ENCODE data around the gene ING2.

Gene ING2

DNA sequence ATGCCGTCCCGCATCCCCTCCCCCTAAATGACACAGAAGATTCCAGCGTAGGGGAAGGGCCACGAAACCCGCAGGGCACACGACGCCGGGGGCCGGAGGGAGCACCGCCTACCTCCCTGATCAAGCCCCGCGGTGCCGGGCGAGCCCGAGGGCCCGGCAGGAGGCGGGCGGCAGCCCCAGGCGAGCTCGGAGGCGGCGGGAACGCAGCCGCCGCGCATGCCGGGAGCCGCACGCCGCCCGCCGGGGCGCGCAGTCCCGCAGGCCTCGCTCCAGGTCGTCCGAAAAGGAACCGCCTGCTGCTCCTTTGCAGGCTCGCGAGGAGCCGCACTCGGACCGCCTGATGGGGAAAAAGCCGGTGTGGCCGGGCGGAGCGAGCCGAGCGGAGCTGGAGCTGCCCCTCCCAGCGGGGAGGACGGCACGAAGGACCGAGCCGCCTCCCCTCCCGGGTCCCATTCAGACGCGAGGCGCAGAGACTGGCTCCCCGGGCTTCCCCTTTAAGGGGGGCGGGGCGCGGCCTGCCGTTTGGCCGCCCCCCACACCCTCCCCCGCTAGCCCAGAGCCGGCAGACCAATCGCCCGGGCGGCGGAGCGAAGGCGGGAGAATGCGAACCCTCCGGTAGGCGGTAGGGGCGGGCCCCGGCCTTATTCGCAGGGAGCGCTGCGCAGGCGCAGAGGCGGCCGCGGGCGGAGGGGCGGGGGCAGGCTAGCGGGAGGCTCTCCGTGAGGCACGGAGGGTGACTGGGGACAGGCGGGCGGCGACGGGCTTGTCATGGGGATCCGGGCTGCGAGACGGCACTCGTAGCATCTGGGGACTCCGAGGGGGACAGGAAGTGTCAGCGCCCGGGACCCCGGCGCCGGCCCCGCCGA is 561 bp upstream of the ING2 start:
- FAIRE-seq: peak; percentile 87
- TF ChIP-seq TAF1 (IDR thresholded peaks at IDR 0.05; ENCODE audit: borderline replicate concordance, low read depth, low read length): peak; percentile 35; the same call in 1 of the 2 replicates
- peak; percentile 88 for TF ChIP-seq POLR2A (IDR thresholded peaks at IDR 0.05; ENCODE audit: low read depth, low read length)
- peak; percentile 56; the same call in 1 of the 2 replicates for TF ChIP-seq POLR2AphosphoS5 (IDR thresholded peaks at IDR 0.05; ENCODE audit: low read depth, low read length)
- peak; percentile 81 for DNase-seq (ENCODE audit: insufficient read length)

DNA sequence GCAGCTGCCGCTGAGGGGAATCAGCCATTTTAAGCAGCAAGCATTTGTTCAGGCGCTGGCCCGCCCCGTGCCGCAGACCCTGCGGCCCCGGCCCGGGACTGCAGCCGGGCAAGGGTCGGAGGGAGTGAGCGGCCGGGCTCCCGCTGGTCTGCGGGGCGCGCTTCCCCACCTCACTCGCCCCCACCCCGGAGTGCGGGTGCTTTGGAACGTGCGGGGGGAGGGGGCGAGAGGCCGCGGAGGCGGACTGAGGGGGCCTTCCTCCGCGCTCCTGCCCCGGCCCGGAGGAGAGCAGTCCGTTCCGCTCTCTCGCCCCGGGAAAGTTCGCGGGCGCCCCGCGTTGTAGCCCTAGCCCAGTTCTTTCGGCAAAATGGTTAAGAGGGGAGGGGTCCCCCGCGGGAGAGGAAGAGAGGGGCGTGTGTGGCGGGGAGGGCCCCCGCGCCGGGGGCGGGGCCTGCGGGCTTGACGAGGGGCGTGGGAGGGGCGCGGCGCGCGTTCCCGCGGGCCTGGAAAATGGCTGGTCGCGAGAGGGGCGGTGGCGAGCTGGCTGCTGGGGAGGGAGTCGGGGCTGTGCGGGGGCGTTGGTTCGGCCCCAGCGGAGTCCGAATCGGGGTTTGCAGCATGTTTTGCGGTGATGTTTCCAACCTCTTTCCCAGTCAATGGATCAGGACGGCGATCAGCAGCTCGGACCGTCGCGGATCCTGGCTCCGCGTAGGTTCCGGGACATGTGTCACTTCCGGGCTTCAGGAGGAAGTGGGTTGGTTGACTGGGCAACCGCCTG is 942 bp downstream of the ING2 start:
- DNase-seq (ENCODE audit: insufficient read length) (peak; percentile 64), FAIRE-seq (peak; percentile 97)
- TF ChIP-seq POLR2AphosphoS5 (IDR thresholded peaks at IDR 0.05; ENCODE audit: low read depth, low read length) (peak; percentile 76), POLR2A (IDR thresholded peaks at IDR 0.05; ENCODE audit: low read depth, low read length) (peak; percentile 84), TAF1 (IDR thresholded peaks at IDR 0.05; ENCODE audit: borderline replicate concordance, low read depth, low read length) (peak; percentile 68; the same call in 1 of the 2 replicates)

GRCh38 chr4:183506389-183506735 is 1.5 kb downstream of the ING2 start:
- FAIRE-seq (no peak), DNase-seq (ENCODE audit: insufficient read length) (no peak)
- TF ChIP-seq POLR2A (IDR thresholded peaks at IDR 0.05; ENCODE audit: low read depth, low read length): no peak
- no peak for TF ChIP-seq TAF1 (IDR thresholded peaks at IDR 0.05; ENCODE audit: borderline replicate concordance, low read depth, low read length)
- no peak for TF ChIP-seq POLR2AphosphoS5 (IDR thresholded peaks at IDR 0.05; ENCODE audit: low read depth, low read length)

- FAIRE-seq (no peak), DNase-seq (ENCODE audit: insufficient read length) (no peak)
- TF ChIP-seq TAF1 (IDR thresholded peaks at IDR 0.05; ENCODE audit: borderline replicate concordance, low read depth, low read length) (no peak), POLR2AphosphoS5 (IDR thresholded peaks at IDR 0.05; ENCODE audit: low read depth, low read length) (no peak), POLR2A (IDR thresholded peaks at IDR 0.05; ENCODE audit: low read depth, low read length) (no peak)
Measured at GRCh38 chr4:183507925-183508696, 3.3 kb downstream of the ING2 start.

- TF ChIP-seq POLR2A (IDR thresholded peaks at IDR 0.05; ENCODE audit: low read depth, low read length): no peak
- FAIRE-seq (peak; percentile 5), DNase-seq (ENCODE audit: insufficient read length) (no peak)
Measured at GRCh38 chr4:183508697-183509335, 4.0 kb downstream of the ING2 start.

- DNase-seq (ENCODE audit: insufficient read length): no peak
- FAIRE-seq: no peak
- TF ChIP-seq POLR2AphosphoS5 (IDR thresholded peaks at IDR 0.05; ENCODE audit: low read depth, low read length) (no peak), POLR2A (IDR thresholded peaks at IDR 0.05; ENCODE audit: low read depth, low read length) (no peak)
Measured at GRCh38 chr4:183515411-183515810, 10.6 kb downstream of the ING2 start.

DNA sequence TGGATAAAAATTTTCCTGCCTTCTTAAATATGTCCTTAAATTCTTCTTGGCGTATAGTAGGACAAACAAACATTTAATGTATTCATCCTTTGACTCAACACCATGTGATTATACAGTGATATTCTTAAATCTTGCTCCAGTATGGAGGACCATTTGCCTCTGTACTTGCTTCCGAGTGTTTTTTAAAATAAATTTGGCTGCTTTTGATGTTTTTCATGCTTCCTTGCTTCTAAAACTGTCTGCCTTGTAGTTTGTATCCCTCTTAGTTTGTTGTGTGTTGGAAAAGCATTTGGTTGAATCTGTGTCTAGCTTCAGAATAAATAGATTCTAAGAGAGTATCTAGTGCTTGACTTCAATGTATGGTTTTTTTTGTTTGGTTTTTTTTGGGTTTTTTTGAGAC is 12.3 kb downstream of the ING2 start:
- FAIRE-seq (no peak), DNase-seq (ENCODE audit: insufficient read length) (no peak)
- TF ChIP-seq TAF1 (IDR thresholded peaks at IDR 0.05; ENCODE audit: borderline replicate concordance, low read depth, low read length) (no peak), POLR2AphosphoS5 (IDR thresholded peaks at IDR 0.05; ENCODE audit: low read depth, low read length) (no peak), POLR2A (IDR thresholded peaks at IDR 0.05; ENCODE audit: low read depth, low read length) (no peak)

- no peak for FAIRE-seq
- TF ChIP-seq TAF1 (IDR thresholded peaks at IDR 0.05; ENCODE audit: borderline replicate concordance, low read depth, low read length): no peak
- TF ChIP-seq POLR2AphosphoS5 (IDR thresholded peaks at IDR 0.05; ENCODE audit: low read depth, low read length): no peak
- DNase-seq (ENCODE audit: insufficient read length): no peak
Measured at GRCh38 chr4:183517781-183518180, 12.9 kb downstream of the ING2 start.

DNA sequence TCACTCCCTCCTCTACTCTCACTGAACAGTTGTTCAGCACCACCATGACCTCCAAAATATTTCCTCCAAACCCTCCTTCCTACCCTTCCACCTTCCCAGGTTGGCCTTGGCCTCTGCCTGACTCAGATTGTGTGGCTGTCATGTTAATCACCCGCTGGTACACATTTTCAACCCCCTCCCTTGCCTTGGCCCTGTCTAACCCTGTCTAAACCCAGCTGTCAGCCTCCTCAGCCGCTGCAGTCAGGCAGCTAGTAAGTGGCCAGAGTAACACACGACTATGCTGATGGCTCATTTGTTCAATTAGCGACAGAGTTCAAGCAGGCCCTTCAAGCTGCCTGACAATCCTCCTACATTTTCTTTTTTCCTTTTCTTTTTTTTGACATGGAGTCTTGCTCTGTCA is 18.0 kb downstream of the ING2 start:
- FAIRE-seq (no peak), DNase-seq (ENCODE audit: insufficient read length) (no peak)
- TF ChIP-seq TAF1 (IDR thresholded peaks at IDR 0.05; ENCODE audit: borderline replicate concordance, low read depth, low read length): no peak
- no peak for TF ChIP-seq POLR2AphosphoS5 (IDR thresholded peaks at IDR 0.05; ENCODE audit: low read depth, low read length)
- TF ChIP-seq POLR2A (IDR thresholded peaks at IDR 0.05; ENCODE audit: low read depth, low read length): no peak

GRCh38 chr4:183527326-183527725 is 22.5 kb downstream of the ING2 start:
- FAIRE-seq (no peak), DNase-seq (ENCODE audit: insufficient read length) (no peak)
- TF ChIP-seq TAF1 (IDR thresholded peaks at IDR 0.05; ENCODE audit: borderline replicate concordance, low read depth, low read length): no peak
- TF ChIP-seq POLR2A (IDR thresholded peaks at IDR 0.05; ENCODE audit: low read depth, low read length): no peak
- no peak for TF ChIP-seq POLR2AphosphoS5 (IDR thresholded peaks at IDR 0.05; ENCODE audit: low read depth, low read length)

- FAIRE-seq: no peak
- DNase-seq (ENCODE audit: insufficient read length): no peak
- TF ChIP-seq TAF1 (IDR thresholded peaks at IDR 0.05; ENCODE audit: borderline replicate concordance, low read depth, low read length): no peak
- TF ChIP-seq POLR2AphosphoS5 (IDR thresholded peaks at IDR 0.05; ENCODE audit: low read depth, low read length): no peak
- TF ChIP-seq POLR2A (IDR thresholded peaks at IDR 0.05; ENCODE audit: low read depth, low read length): no peak
Measured at GRCh38 chr4:183532821-183533220, 28.0 kb downstream of the ING2 start.
